ENCODE measurements around the gene ARSA.
A peak's percentile ranks its signal among the peaks of the same experiment; 100 is the strongest.

GRCh38 chr22:50613291-50613981 lies 14.5 kb downstream of the ARSA start:
- peak; percentile 47; the same call in 1 of the 2 replicates for TF ChIP-seq CTCF (conservative IDR thresholded peaks at IDR 0.05; ENCODE audit: low read depth, low read length)
- TF ChIP-seq EZH2phosphoT487 (IDR thresholded peaks at IDR 0.05; ENCODE audit: borderline replicate concordance, low read length): no peak
